Uterus (tissue), 4 donors: ENCODE results near the gene LDB3. TPM values are rescaled to one million over a fixed set of nuclear protein-coding genes. Genes with fewer than 3 reads are reported as not detected.

ENCODE experiments used
- DNase-seq, 2 donors: peaks; one replicate each; pipeline ENCODE4 v3.0.0-alpha.2; 2019 to 2020
- H3K27ac ChIP-seq, 2 donors: fragments of 200-600 bp; sonication (generic); 1 replicate in 1 of 2; 2 replicates in 1 of 2; pipeline ENCODE4 v1.5.1; 2016 to 2018
- H3K27me3 ChIP-seq, 2 donors: fragments of 200-600 bp; sonication (generic); one replicate each; pipeline ENCODE4 v1.5.1; 2018 to 2019; ENCODE audit warnings: control low read depth in 1 of 2
- H3K36me3 ChIP-seq, 2 donors: fragments of 200-600 bp; sonication (generic); one replicate each; pipeline ENCODE4 v1.5.1; 2019; ENCODE audit warnings: control low read depth in 1 of 2
- H3K4me1 ChIP-seq, 2 donors: fragments of 200-600 bp; sonication (generic); one replicate each; pipeline ENCODE4 v1.5.1; 2018 to 2019; ENCODE audit warnings: control low read depth in 1 of 2
- H3K4me3 ChIP-seq, 2 donors: fragments of 200-600 bp; sonication (generic); 1 replicate in 1 of 2; 2 replicates in 1 of 2; pipeline ENCODE4 v1.5.1; 2018 to 2019; ENCODE audit warnings: mild to moderate bottlenecking in 1 of 2
- H3K9me3 ChIP-seq, 2 donors: fragments of 200-600 bp; sonication (generic); one replicate each; pipeline ENCODE4 v1.5.1; 2019; ENCODE audit warnings: control low read depth in 1 of 2
- POLR2A ChIP-seq, 2 donors: fragments of 450-650 bp; IDR thresholded peaks; one replicate each; pipeline ENCODE4 v1.6.1; 2016; ENCODE audit warnings: antibody characterized with exemption in 2 of 2, mild to moderate bottlenecking in 1 of 2, moderate library complexity in 1 of 2
- intact Hi-C: fragments of 100-400 bp; cut with DNase I; formaldehyde crosslinking; loops from one replicate; pipeline ENCODE4 v1.15.1; 2023; ENCODE audit warnings: low total_unique reads
- total RNA-seq, 4 donors: library from RNA; depleted of rRNA in 3 of 4; stranded (reverse); fragments of >200 nt in 3 of 4; gene quantifications; one replicate each; pipeline versions ENCODE4 v1.1.0 to v1.2.4, GENCODE V29; 2014 to 2023
- TF ChIP-seq, protein P1 (sequence below), 4 experiments: fragments of 200-600 bp in 2 of 4; fragments of 450-650 bp in 2 of 4; sonication (generic) in 2 of 4; IDR thresholded peaks; one replicate each; pipeline ENCODE4 v1.5.1; 2016 to 2019; ENCODE audit warnings: antibody characterized with exemption in 4 of 4, mild to moderate bottlenecking in 2 of 4, moderate library complexity in 1 of 4
- donor health status: DM: yes; HTN: yes; CAD: no.

Gene LDB3
- total RNA-seq, 4 donors from 2014 or later, result 0.97 to 33.4 (median 4.2) TPM

DNA sequence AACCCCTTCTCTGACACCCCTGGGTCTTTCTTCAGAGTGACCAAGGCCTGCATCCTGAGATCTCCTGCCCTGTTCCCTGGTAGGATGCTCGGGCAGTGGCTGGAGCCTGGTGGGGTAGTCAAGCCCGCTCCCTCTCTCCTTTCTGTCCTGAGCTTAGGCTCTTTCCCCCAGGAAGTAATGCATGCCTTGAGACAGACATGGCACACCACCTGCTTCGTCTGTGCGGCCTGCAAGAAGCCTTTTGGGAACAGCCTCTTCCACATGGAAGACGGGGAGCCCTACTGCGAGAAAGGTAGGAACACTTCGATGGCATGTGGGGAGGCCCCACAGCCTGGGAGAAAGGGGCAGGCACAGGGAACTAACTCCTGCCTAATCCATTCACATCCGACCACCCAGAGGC, 50.2 kb downstream of the LDB3 start:
- no peak for DNase-seq
- Histone ChIP-seq H3K36me3 (no peaks in the 10 kb centered on the region), H3K27ac (no peak overlapping the region), H3K4me3 (no peak overlapping the region), H3K27me3 (no peaks in the 10 kb centered on the region), H3K4me1 (no peaks in the 10 kb centered on the region), H3K9me3 (no peaks in the 10 kb centered on the region)
- intact Hi-C loops, result no loop called here
- TF ChIP-seq, protein P1, sequence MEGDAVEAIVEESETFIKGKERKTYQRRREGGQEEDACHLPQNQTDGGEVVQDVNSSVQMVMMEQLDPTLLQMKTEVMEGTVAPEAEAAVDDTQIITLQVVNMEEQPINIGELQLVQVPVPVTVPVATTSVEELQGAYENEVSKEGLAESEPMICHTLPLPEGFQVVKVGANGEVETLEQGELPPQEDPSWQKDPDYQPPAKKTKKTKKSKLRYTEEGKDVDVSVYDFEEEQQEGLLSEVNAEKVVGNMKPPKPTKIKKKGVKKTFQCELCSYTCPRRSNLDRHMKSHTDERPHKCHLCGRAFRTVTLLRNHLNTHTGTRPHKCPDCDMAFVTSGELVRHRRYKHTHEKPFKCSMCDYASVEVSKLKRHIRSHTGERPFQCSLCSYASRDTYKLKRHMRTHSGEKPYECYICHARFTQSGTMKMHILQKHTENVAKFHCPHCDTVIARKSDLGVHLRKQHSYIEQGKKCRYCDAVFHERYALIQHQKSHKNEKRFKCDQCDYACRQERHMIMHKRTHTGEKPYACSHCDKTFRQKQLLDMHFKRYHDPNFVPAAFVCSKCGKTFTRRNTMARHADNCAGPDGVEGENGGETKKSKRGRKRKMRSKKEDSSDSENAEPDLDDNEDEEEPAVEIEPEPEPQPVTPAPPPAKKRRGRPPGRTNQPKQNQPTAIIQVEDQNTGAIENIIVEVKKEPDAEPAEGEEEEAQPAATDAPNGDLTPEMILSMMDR (IDR thresholded peaks at IDR 0.05), result no peak
- no peak for TF ChIP-seq POLR2A (IDR thresholded peaks at IDR 0.05)

DNA sequence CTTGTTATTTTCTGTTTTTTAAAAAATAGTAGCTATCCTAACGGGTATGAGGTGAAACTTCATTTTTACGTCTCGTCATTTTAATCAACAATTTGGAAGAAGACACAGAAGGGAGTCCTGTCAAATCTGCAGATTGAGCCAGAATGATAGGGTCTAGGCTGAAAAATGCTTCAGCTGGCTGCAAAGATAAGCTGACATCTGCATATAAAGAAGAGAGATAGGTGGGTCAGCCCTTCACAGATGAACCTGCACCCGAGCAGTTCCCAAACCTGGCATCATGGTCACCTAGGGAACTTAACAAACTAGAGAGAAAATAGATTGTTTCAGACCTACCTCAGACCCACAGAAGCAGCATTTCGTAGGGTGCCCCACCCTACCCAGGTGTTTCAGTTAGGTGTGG, 52.9 kb downstream of the LDB3 start:
- Histone ChIP-seq H3K9me3 (no peaks in the 10 kb centered on the region), H3K36me3 (no peaks in the 10 kb centered on the region), H3K4me1 (no peaks in the 10 kb centered on the region), H3K27me3 (no peaks in the 10 kb centered on the region), H3K27ac (no peak overlapping the region), H3K4me3 (no peak overlapping the region)
- TF ChIP-seq, protein P1 (IDR thresholded peaks at IDR 0.05), result no peak
- no peak for TF ChIP-seq POLR2A (IDR thresholded peaks at IDR 0.05)
- no peak for DNase-seq
- intact Hi-C loops, result no loop called here

- Histone ChIP-seq H3K27me3 (no peaks in the 10 kb centered on the region), H3K27ac (no peak overlapping the region), H3K9me3 (no peaks in the 10 kb centered on the region), H3K4me3 (no peak overlapping the region), H3K36me3 (no peaks in the 10 kb centered on the region), H3K4me1 (no peaks in the 10 kb centered on the region)
- TF ChIP-seq, protein P1 (IDR thresholded peaks at IDR 0.05), result no peak
- no peak for TF ChIP-seq POLR2A (IDR thresholded peaks at IDR 0.05)
- intact Hi-C loops, result no loop called here
- DNase-seq, result no peak
Observed at GRCh38 chr10:86723009-86723408, 54.7 kb downstream of the LDB3 start.

DNA sequence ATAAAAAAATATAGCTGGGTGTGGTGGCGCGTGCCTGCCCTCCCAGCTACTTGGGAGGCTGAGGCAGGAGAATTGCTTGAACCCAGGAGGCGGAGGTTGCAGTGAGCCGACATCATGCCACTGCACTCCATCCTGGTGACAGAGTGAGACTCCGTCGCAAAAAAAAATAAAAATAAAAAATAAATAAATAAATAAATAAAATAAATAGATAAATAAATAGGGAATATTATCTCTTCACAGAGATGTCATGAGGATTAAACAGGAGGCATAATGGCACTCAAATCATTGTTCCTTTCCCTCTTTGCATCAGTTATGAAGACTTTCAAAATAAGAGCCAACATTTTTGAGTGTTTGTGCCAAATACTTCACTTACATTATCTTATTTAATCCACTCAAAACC, 56.1 kb downstream of the LDB3 start:
- no peak overlapping the region for H3K27ac ChIP-seq

DNA sequence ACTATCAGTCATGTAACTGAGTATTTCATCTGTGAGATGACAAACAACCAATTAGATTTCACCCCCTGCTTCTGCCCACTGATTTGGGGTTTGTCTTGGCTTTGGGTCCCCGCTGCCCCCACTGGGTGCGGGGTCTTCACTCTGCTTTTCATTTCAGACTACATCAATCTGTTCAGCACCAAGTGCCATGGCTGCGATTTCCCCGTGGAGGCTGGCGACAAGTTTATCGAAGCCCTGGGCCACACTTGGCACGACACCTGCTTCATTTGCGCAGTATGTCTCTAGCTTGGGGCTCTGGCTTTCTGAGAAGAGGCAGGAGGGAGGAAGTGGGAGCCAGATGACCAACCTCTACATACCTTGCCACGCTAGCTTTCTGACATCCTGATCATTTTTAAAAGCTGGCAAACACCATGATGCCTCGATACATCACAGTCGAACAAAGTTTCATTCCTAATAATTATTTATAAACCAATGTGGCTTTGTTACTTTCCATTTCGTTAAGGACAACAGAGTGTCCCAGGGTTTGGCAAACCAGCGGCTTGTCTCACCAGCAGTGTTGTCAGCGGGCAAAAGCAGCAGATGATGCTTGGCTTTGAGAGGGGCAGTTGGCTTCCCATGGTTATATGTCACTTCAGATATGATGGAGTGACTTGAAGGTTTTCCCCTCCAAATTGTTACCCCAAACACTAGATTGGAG, 57.8 kb downstream of the LDB3 start:
- H3K27ac ChIP-seq, result no peak overlapping the region
- DNase-seq, result no peak
- H3K4me1 ChIP-seq, result no peaks in the 10 kb centered on the region
- intact Hi-C loops, result no loop called here
- H3K36me3 ChIP-seq, result no peaks in the 10 kb centered on the region
- TF ChIP-seq POLR2A (IDR thresholded peaks at IDR 0.05), result no peak
- TF ChIP-seq, protein P1 (IDR thresholded peaks at IDR 0.05), result no peak
- no peak overlapping the region for H3K4me3 ChIP-seq
- no peaks in the 10 kb centered on the region for H3K27me3 ChIP-seq
- H3K9me3 ChIP-seq, result no peaks in the 10 kb centered on the region

More for the DNA sequence above, 56.1 kb downstream of the LDB3 start:
- Histone ChIP-seq H3K9me3 (no peaks in the 10 kb centered on the region), H3K36me3 (no peaks in the 10 kb centered on the region), H3K4me1 (no peaks in the 10 kb centered on the region), H3K4me3 (no peak overlapping the region), H3K27me3 (no peaks in the 10 kb centered on the region)
- no peak for TF ChIP-seq POLR2A (IDR thresholded peaks at IDR 0.05)
- TF ChIP-seq, protein P1 (IDR thresholded peaks at IDR 0.05), result no peak
- DNase-seq, result no peak
- intact Hi-C loops, result no loop called here
